Mammary epithelial cell (primary cell): ENCODE measurements around the gene UBL3.

ENCODE experiments used
- CTCF ChIP-seq, 2 donors: IDR thresholded peaks in 1 of 2; conservative IDR thresholded peaks in 1 of 2; 2 replicates each; pipeline ENCODE4 v1.5.1; 2011 to 2012; ENCODE audit warnings: inconsistent platforms in 2 of 2, low read length in 2 of 2, mild to moderate bottlenecking in 2 of 2, control low read depth in 1 of 2, low read depth in 1 of 2; ENCODE audit not compliant: insufficient read depth in 1 of 2; ENCODE audit errors: extremely low read depth in 1 of 2
- EZH2 ChIP-seq: IDR thresholded peaks from 2 replicates; pipeline ENCODE4 v1.6.1; 2012; ENCODE audit warnings: low read length, inconsistent platforms, borderline replicate concordance

- TF ChIP-seq CTCF (conservative IDR thresholded peaks at IDR 0.05 in 1 of 2, IDR thresholded peaks at IDR 0.05 in 1 of 2; ENCODE audit: extremely low read depth in 1 of 2, insufficient read depth in 1 of 2, low read depth in 1 of 2, low read length in 2 of 2) = no peak
- TF ChIP-seq EZH2 = no peak
Observed at GRCh38 chr13:29885989-29886388, 35.6 kb upstream of the UBL3 start.
